H1 (cell line): ENCODE results near the gene GTPBP10. TPM values are rescaled to one million over a fixed set of nuclear protein-coding genes. Genes with fewer than 3 reads are reported as not detected.

Experiments
- EGR1 ChIP-seq: IDR thresholded peaks from 2 replicates; pipeline ENCODE4 v1.6.1; 2011; ENCODE audit warnings: low read depth, low read length, borderline replicate concordance
- KDM4A ChIP-seq: IDR thresholded peaks from one replicate; pipeline ENCODE4 v1.7.1; 2012; ENCODE audit warnings: low read depth, mild to moderate bottlenecking, moderate library complexity, low read length, inconsistent platforms; ENCODE audit not compliant: severe bottlenecking
- NRF1 ChIP-seq: IDR thresholded peaks from 2 replicates; pipeline ENCODE4 v1.6.1; 2011; ENCODE audit warnings: mild to moderate bottlenecking, low read depth, low read length, improper control_type of control experiment
- RBBP5 ChIP-seq: IDR thresholded peaks from 2 replicates; pipeline ENCODE4 v1.7.1; 2012; ENCODE audit warnings: low read depth, mild to moderate bottlenecking, inconsistent platforms, low read length, moderate library complexity, borderline replicate concordance
- TAF1 ChIP-seq: IDR thresholded peaks from 2 replicates; pipeline ENCODE4 v1.6.1; 2011; ENCODE audit warnings: mild to moderate bottlenecking, low read depth, low read length
- TBP ChIP-seq: IDR thresholded peaks from 2 replicates; pipeline ENCODE4 v1.6.1; 2011; ENCODE audit warnings: low read depth, low read length, improper control_type of control experiment
- polyA plus RNA-seq, 7 experiments: library from polyadenylated mRNA; depleted of rRNA in 3 of 7; stranded (reverse) in 5 of 7; unstranded in 2 of 7; fragments of >200 nt in 5 of 7; fragments of 200-250 nt in 2 of 7; gene quantifications; 1 replicate in 5 of 7; 2 replicates in 1 of 7; 4 replicates in 1 of 7; pipeline versions ENCODE4 v1.2.1 to v1.2.3, GENCODE V29; 2011 to 2013; ENCODE audit warnings: missing spikeins in 2 of 7, mixed read lengths in 2 of 7
- total RNA-seq: library from RNA; stranded (reverse); fragmentation: NEBNext Ultra II Directional; extraction: Animal tissue kit (Norgen Biotek cat#: 25700); gene quantifications from 2 replicates; pipeline ENCODE4 v1.2.1, GENCODE V29; 2021
- TF ChIP-seq, protein P1 (sequence below): fragments of 300-600 bp; sonication (generic); IDR thresholded peaks from 2 replicates; pipeline ENCODE4 v1.7.1; 2012; ENCODE audit warnings: low read length, moderate library complexity, mild to moderate bottlenecking, inconsistent platforms; ENCODE audit not compliant: insufficient replicate concordance
- TF ChIP-seq, protein P2 (sequence below): IDR thresholded peaks from 2 replicates; pipeline ENCODE4 v1.6.1; 2012; ENCODE audit warnings: low read length, inconsistent platforms

GTPBP10 gene
- total and polyA plus RNA-seq, 2 of the 8 experiments (the other 6 are each of a cell fraction or from before 2014, with no cell fraction given): 4.4 to 21.2 TPM

DNA sequence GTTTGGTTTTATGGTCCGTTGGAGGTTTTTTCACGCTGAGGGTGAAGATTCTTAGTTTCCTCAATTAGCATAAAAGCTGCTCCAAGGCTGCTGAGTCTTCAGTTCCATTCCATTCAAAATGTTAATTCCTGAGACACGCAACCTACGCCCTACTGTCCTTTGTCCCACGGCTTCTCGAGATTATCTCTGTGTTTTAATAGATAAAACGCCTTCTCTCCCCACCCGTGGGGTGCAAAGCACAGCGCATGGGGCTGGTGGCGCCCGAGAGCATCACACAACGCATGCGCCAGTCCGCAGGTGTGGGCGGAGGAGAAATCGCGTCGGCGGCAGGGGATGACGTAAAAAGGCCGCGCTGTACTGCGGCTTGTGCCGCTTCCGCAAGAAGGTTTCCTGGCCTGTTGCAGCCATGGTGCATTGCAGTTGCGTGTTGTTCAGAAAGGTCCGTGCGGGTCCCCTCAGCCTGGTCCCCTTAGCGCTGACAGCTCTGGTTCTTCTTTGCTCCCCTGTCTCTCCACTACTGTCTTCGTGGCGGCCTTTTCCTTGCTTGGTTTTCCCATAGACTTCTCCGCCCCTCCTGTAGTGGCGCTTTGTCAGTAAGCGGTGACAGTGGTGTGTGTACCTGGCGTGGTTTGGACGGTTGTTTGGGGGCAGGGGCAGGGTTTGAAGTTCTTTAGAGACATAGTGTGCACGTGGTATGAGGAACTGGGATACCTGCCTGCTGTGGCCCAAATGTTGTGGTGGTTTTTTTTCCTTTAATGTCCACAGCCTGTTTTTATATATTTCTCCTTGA, at the start of gene GTPBP10 (continued):
- TF ChIP-seq, protein P1, sequence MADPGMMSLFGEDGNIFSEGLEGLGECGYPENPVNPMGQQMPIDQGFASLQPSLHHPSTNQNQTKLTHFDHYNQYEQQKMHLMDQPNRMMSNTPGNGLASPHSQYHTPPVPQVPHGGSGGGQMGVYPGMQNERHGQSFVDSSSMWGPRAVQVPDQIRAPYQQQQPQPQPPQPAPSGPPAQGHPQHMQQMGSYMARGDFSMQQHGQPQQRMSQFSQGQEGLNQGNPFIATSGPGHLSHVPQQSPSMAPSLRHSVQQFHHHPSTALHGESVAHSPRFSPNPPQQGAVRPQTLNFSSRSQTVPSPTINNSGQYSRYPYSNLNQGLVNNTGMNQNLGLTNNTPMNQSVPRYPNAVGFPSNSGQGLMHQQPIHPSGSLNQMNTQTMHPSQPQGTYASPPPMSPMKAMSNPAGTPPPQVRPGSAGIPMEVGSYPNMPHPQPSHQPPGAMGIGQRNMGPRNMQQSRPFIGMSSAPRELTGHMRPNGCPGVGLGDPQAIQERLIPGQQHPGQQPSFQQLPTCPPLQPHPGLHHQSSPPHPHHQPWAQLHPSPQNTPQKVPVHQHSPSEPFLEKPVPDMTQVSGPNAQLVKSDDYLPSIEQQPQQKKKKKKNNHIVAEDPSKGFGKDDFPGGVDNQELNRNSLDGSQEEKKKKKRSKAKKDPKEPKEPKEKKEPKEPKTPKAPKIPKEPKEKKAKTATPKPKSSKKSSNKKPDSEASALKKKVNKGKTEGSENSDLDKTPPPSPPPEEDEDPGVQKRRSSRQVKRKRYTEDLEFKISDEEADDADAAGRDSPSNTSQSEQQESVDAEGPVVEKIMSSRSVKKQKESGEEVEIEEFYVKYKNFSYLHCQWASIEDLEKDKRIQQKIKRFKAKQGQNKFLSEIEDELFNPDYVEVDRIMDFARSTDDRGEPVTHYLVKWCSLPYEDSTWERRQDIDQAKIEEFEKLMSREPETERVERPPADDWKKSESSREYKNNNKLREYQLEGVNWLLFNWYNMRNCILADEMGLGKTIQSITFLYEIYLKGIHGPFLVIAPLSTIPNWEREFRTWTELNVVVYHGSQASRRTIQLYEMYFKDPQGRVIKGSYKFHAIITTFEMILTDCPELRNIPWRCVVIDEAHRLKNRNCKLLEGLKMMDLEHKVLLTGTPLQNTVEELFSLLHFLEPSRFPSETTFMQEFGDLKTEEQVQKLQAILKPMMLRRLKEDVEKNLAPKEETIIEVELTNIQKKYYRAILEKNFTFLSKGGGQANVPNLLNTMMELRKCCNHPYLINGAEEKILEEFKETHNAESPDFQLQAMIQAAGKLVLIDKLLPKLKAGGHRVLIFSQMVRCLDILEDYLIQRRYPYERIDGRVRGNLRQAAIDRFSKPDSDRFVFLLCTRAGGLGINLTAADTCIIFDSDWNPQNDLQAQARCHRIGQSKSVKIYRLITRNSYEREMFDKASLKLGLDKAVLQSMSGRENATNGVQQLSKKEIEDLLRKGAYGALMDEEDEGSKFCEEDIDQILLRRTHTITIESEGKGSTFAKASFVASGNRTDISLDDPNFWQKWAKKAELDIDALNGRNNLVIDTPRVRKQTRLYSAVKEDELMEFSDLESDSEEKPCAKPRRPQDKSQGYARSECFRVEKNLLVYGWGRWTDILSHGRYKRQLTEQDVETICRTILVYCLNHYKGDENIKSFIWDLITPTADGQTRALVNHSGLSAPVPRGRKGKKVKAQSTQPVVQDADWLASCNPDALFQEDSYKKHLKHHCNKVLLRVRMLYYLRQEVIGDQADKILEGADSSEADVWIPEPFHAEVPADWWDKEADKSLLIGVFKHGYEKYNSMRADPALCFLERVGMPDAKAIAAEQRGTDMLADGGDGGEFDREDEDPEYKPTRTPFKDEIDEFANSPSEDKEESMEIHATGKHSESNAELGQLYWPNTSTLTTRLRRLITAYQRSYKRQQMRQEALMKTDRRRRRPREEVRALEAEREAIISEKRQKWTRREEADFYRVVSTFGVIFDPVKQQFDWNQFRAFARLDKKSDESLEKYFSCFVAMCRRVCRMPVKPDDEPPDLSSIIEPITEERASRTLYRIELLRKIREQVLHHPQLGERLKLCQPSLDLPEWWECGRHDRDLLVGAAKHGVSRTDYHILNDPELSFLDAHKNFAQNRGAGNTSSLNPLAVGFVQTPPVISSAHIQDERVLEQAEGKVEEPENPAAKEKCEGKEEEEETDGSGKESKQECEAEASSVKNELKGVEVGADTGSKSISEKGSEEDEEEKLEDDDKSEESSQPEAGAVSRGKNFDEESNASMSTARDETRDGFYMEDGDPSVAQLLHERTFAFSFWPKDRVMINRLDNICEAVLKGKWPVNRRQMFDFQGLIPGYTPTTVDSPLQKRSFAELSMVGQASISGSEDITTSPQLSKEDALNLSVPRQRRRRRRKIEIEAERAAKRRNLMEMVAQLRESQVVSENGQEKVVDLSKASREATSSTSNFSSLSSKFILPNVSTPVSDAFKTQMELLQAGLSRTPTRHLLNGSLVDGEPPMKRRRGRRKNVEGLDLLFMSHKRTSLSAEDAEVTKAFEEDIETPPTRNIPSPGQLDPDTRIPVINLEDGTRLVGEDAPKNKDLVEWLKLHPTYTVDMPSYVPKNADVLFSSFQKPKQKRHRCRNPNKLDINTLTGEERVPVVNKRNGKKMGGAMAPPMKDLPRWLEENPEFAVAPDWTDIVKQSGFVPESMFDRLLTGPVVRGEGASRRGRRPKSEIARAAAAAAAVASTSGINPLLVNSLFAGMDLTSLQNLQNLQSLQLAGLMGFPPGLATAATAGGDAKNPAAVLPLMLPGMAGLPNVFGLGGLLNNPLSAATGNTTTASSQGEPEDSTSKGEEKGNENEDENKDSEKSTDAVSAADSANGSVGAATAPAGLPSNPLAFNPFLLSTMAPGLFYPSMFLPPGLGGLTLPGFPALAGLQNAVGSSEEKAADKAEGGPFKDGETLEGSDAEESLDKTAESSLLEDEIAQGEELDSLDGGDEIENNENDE: no peak
- TF ChIP-seq EGR1 (peak; percentile 93), TBP (peak; percentile 85), NRF1 (peak; percentile 85), TAF1 (peak; percentile 92), RBBP5 (peak; percentile 89; the same call in 1 of the 2 replicates), KDM4A (peak; percentile 94)
- TF ChIP-seq, protein P2, sequence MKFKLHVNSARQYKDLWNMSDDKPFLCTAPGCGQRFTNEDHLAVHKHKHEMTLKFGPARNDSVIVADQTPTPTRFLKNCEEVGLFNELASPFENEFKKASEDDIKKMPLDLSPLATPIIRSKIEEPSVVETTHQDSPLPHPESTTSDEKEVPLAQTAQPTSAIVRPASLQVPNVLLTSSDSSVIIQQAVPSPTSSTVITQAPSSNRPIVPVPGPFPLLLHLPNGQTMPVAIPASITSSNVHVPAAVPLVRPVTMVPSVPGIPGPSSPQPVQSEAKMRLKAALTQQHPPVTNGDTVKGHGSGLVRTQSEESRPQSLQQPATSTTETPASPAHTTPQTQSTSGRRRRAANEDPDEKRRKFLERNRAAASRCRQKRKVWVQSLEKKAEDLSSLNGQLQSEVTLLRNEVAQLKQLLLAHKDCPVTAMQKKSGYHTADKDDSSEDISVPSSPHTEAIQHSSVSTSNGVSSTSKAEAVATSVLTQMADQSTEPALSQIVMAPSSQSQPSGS: no peak
